ENCODE measurements around the gene OR10AG1.

DNA sequence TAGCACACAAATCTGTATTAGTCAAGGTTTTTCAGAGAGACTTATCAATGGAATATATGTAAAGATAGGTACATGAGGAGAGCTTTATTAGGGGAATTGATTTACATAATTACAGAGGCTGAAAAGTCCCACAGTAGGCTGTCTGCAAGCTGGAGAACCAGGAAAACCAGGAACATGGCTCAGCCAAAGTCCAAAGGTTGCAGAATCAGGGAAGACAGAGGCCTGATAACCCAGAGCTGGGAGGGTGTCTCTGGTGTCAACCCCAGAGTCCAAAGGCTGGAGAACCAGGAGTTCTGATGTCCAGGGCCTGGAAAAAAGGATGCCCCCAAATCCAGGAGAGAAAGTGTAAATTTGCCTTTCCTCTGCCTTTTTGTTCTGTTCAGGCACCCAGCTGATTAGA lies 41.0 kb upstream of the OR10AG1 start:
- TF ChIP-seq POLR2A (IDR thresholded peaks at IDR 0.05; ENCODE audit: control extremely low read depth in 1 of 2, low read depth in 2 of 2, low read length in 2 of 2) = no peak
- no peak for TF ChIP-seq ASH2L (IDR thresholded peaks at IDR 0.05; ENCODE audit: low read length)
- TF ChIP-seq TAF1 (IDR thresholded peaks at IDR 0.05; ENCODE audit: low read depth, low read length) = no peak
- TF ChIP-seq, protein P1, sequence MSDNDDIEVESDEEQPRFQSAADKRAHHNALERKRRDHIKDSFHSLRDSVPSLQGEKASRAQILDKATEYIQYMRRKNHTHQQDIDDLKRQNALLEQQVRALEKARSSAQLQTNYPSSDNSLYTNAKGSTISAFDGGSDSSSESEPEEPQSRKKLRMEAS (IDR thresholded peaks at IDR 0.05) = no peak
- no peak for TF ChIP-seq POLR2AphosphoS5 (IDR thresholded peaks at IDR 0.05; ENCODE audit: low read depth, low read length)
- TF ChIP-seq CTCF (IDR thresholded peaks at IDR 0.05; ENCODE audit: control extremely low read depth in 1 of 3, insufficient read depth in 1 of 3, low read depth in 1 of 3, low read length in 3 of 3) = no peak
- no peak for TF ChIP-seq CHD2 (IDR thresholded peaks at IDR 0.05; ENCODE audit: low read length)
- TF ChIP-seq ATF3 (IDR thresholded peaks at IDR 0.05; ENCODE audit: insufficient read depth, low read depth, low read length) = no peak
- no peak for TF ChIP-seq YY1 (IDR thresholded peaks at IDR 0.05; ENCODE audit: low read depth, low read length)
- no peak for TF ChIP-seq TAF7 (optimal IDR thresholded peaks at IDR 0.05; ENCODE audit: borderline replicate concordance, low read depth, low read length)
- TF ChIP-seq RXRA (IDR thresholded peaks at IDR 0.05; ENCODE audit: insufficient read depth, low read depth, low read length) = no peak
- no peak for TF ChIP-seq CHD1 (IDR thresholded peaks at IDR 0.05; ENCODE audit: low read depth, low read length)
- no peak for TF ChIP-seq TEAD4 (IDR thresholded peaks at IDR 0.05; ENCODE audit: low read depth, low read length)
- TF ChIP-seq RAD21 (IDR thresholded peaks at IDR 0.05 in 1 of 2, conservative IDR thresholded peaks at IDR 0.05 in 1 of 2; ENCODE audit: low read depth in 2 of 2, low read length in 2 of 2) = no peak

Data from H1 (cell line).